Iris pigment epithelial cell (primary cell): ENCODE data around the gene NID1.
"Not testable (repeated sequence)": the region's sequence is repeated elsewhere in the genome, so short reads cannot be mapped to it uniquely, and the experiment has no call there.

Experiments used
- DNase-seq: peaks from one replicate; pipeline ENCODE4 v3.0.0-alpha.2; 2011; ENCODE audit warnings: low read depth

NID1 gene

GRCh38 chr1:236096660-236097482, 32.0 kb upstream of the NID1 start:
- peak; percentile 82 for DNase-seq

GRCh38 chr1:236095705-236096520, 31.0 kb upstream of the NID1 start:
- no peak for DNase-seq

GRCh38 chr1:236092899-236093298, 28.0 kb upstream of the NID1 start:
- no peak for DNase-seq

GRCh38 chr1:236091933-236092318, 27.0 kb upstream of the NID1 start:
- no peak for DNase-seq

GRCh38 chr1:236090741-236091147, 25.9 kb upstream of the NID1 start:
- DNase-seq, result peak; percentile 38

- peak; percentile 94 for DNase-seq
These were observed 24.3 kb upstream of the NID1 start for GRCh38 chr1:236089046-236089773.

- no peak for DNase-seq
These were observed 21.6 kb upstream of the NID1 start for GRCh38 chr1:236086537-236086936.

- DNase-seq, result no peak
These were observed 20.8 kb upstream of the NID1 start for GRCh38 chr1:236085545-236086159.

- no peak for DNase-seq
These were observed 19.5 kb upstream of the NID1 start for GRCh38 chr1:236084386-236084730.

GRCh38 chr1:236083650-236084385, 18.9 kb upstream of the NID1 start:
- peak; percentile 66 for DNase-seq

GRCh38 chr1:236082526-236082925, 17.6 kb upstream of the NID1 start:
- DNase-seq, result no peak

- DNase-seq, result no peak
These were observed 16.8 kb upstream of the NID1 start for GRCh38 chr1:236081546-236082227.

GRCh38 chr1:236079703-236080102, 14.8 kb upstream of the NID1 start:
- no peak for DNase-seq

- DNase-seq, result no peak
These were observed 14.1 kb upstream of the NID1 start for GRCh38 chr1:236078993-236079392.

GRCh38 chr1:236078077-236078476, 13.2 kb upstream of the NID1 start:
- not testable (repeated sequence) for DNase-seq

GRCh38 chr1:236075848-236076247, 11.0 kb upstream of the NID1 start:
- no peak for DNase-seq

GRCh38 chr1:236073307-236073897, 8.5 kb upstream of the NID1 start:
- no peak for DNase-seq

- no peak for DNase-seq
These were observed 7.1 kb upstream of the NID1 start for GRCh38 chr1:236072001-236072400.

- DNase-seq, result no peak
These were observed 5.9 kb upstream of the NID1 start for GRCh38 chr1:236070753-236071152.

- no peak for DNase-seq
These were observed 4.9 kb upstream of the NID1 start for GRCh38 chr1:236069796-236070195.
